Measurements from ENCODE around the gene ZHX3. TPM values are rescaled to one million over a fixed set of nuclear protein-coding genes. Genes with fewer than 3 reads are reported as not detected.
A peak's percentile ranks its signal among the peaks of the same experiment; 100 is the strongest.
"Not testable (repeated sequence)": the region's sequence is repeated elsewhere in the genome, so short reads cannot be mapped to it uniquely, and the experiment has no call there.

ZHX3 gene
- total RNA-seq, 2 donors from 2014 or later = 10.9 to 11.9 TPM

- no peak overlapping the region for H3K4me3 ChIP-seq
- no peaks in the 10 kb centered on the region for H3K36me3 ChIP-seq (replicated peaks in 1 of 2; ENCODE audit: insufficient read depth in 1 of 2, low read depth in 2 of 2)
- peak; percentile 58 to 79 (median 71) for TF ChIP-seq CTCF (IDR thresholded peaks at IDR 0.05)
- no peak for TF ChIP-seq POLR2A (IDR thresholded peaks at IDR 0.05)
- ATAC-seq (no peak), DNase-seq (peak; percentile 52 to 66 (median 58))
- no peaks in the 10 kb centered on the region for H3K9me3 ChIP-seq
- H3K27me3 ChIP-seq = no peaks in the 10 kb centered on the region
- WGBS, 2 donors = 45 to 58% methylated on average over 11 to 13 of the region's 13 CpGs
- H3K27ac ChIP-seq = no peak overlapping the region
- intact Hi-C loops (cut with DNase I) = no loop called here
- peaks cover 25% of the 10 kb centered on the region for H3K4me1 ChIP-seq
Measured at GRCh38 chr20:41135187-41135887, 182.2 kb downstream of the ZHX3 start.

- no peak overlapping the region for H3K27ac ChIP-seq
- intact Hi-C loops (cut with DNase I) = no loop called here
- ATAC-seq = no peak
- TF ChIP-seq POLR2A (IDR thresholded peaks at IDR 0.05) (no peak), CTCF (IDR thresholded peaks at IDR 0.05) (no peak)
- WGBS, 2 donors = 59 to 73% methylated on average over 9 of the region's 9 CpGs
- H3K4me1 ChIP-seq = peaks cover 24% of the 10 kb centered on the region
- H3K36me3 ChIP-seq (replicated peaks in 1 of 2; ENCODE audit: insufficient read depth in 1 of 2, low read depth in 2 of 2) = no peaks in the 10 kb centered on the region
- no peaks in the 10 kb centered on the region for H3K27me3 ChIP-seq
- H3K9me3 ChIP-seq = no peaks in the 10 kb centered on the region
- no peak overlapping the region for H3K4me3 ChIP-seq
- no peak for DNase-seq
Measured at GRCh38 chr20:41134362-41135186, 183.0 kb downstream of the ZHX3 start.

GRCh38 chr20:41133709-41134361 lies 183.7 kb downstream of the ZHX3 start:
- intact Hi-C loops (cut with DNase I) = no loop called here
- WGBS, 2 donors = 78 to 87% methylated on average over 5 to 7 of the region's 7 CpGs

GRCh38 chr20:41132388-41132775 lies 185.1 kb downstream of the ZHX3 start:
- intact Hi-C loops (cut with DNase I); DNase-seq; H3K9me3 ChIP-seq; H3K4me1 ChIP-seq; H3K36me3 ChIP-seq (replicated peaks in 1 of 2; ENCODE audit: insufficient read depth in 1 of 2, low read depth in 2 of 2); H3K27me3 ChIP-seq; H3K4me3 ChIP-seq; H3K27ac ChIP-seq; ATAC-seq: not testable (repeated sequence)
- WGBS, 2 donors = 76 to 79% methylated on average over 9 of the region's 9 CpGs

More at GRCh38 chr20:41133709-41134361, 183.7 kb downstream of the ZHX3 start:
- no peaks in the 10 kb centered on the region for H3K9me3 ChIP-seq
- H3K4me1 ChIP-seq = peaks cover 17% of the 10 kb centered on the region
- no peak overlapping the region for H3K4me3 ChIP-seq
- TF ChIP-seq CTCF (IDR thresholded peaks at IDR 0.05) (no peak), POLR2A (IDR thresholded peaks at IDR 0.05) (no peak)
- ATAC-seq = no peak
- H3K27ac ChIP-seq = no peak overlapping the region
- no peaks in the 10 kb centered on the region for H3K27me3 ChIP-seq
- no peaks in the 10 kb centered on the region for H3K36me3 ChIP-seq (replicated peaks in 1 of 2; ENCODE audit: insufficient read depth in 1 of 2, low read depth in 2 of 2)
- DNase-seq = no peak
